Amygdala (tissue), 56 donors: Measurements from ENCODE around the gene ALDH1A2.
"Not testable (repeated sequence)": the region's sequence is repeated elsewhere in the genome, so short reads cannot be mapped to it uniquely, and the experiment has no call there.

ENCODE experiments used
- DNase-seq, 56 donors: peaks; one replicate each; lab custom pipeline; 2025; lab: John Stamatoyannopoulos, UW

The ALDH1A2 gene

DNA sequence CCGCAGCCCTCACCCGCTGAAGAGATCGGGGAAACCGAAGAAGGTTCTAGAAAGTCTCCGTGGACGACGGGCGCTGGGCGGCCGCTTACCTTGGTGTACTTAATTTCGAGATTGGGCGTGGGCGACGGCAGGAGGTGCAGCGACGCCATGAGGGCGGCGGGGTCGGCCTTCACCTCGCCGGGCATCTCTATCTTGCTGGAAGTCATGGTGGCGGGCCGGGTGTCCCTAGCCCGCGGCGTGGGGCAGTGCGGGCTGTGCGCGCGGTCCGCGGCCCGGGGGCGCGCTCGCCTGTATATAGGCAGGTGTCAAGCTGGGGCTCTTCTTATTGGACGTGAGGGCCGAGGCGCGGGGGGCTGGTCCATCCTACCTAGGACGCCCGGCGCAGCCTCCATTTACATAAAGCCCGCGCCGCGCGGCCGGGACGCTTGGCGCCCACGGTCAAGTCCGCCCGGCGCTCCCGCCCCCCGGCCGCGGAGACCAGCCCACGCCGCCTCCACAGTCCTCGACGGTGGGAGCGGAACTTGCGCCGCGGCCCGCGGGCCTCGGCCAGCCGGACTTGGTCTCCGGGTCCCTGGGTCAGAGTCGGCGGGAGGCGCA lies at the start of gene ALDH1A2:
TSS of gene ALDH1A2 (minus strand) at position 267 of the 597 bp plus-strand sequence. CDS start at position 206, 61 bp downstream.
- DNase-seq: no peak

DNA sequence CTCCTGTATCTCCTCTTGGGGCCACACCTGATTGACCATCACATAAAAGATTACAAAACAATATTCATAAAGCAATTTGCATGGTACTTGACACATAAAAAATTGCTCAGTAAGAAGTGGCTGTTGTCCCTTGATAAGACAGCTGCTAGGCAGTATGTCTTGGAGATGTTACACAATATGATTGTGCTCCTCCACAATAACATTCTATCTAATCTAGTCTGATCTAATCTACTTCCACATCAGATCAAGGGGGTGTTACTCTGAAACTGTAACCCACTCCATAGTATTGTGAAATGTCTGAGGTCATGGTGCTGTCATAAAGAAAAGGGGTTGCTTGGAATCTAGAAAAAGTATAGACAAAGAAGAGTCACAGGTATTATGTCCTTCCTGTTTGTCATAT lies 49.3 kb upstream of the ALDH1A2 start:
- DNase-seq: no peak

GRCh38 chr15:58114388-58114787 lies 48.9 kb upstream of the ALDH1A2 start:
- DNase-seq: no peak

DNA sequence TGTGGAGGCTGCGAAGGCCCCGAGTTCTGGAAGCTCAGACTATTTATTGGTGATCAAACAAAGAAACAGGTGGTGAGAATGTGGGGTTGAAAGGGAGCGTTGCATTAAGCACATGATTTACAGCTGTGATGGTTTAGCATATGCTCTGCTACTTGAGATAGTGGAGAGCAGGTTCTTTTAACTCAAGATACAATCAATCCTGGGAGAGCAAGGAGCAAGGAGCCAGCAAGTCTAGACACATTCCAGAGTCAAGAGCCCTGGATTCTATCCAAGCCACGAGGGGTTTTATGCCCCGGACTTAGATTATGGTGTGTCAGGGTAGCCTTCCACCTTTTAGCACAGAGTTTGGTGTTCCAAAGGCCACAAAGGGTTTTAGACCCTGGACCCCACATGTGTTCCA lies 47.8 kb upstream of the ALDH1A2 start:
- DNase-seq: not testable (repeated sequence)

GRCh38 chr15:58111718-58112104 lies 46.2 kb upstream of the ALDH1A2 start:
- DNase-seq: no peak

GRCh38 chr15:58110999-58111717 lies 45.6 kb upstream of the ALDH1A2 start:
- no peak for DNase-seq

- no peak for DNase-seq
These were observed 43.9 kb upstream of the ALDH1A2 start for GRCh38 chr15:58109419-58109818.

- no peak for DNase-seq
These were observed 42.6 kb upstream of the ALDH1A2 start for GRCh38 chr15:58108117-58108516.

GRCh38 chr15:58103482-58103881 lies 38.0 kb upstream of the ALDH1A2 start:
- DNase-seq: no peak

DNA sequence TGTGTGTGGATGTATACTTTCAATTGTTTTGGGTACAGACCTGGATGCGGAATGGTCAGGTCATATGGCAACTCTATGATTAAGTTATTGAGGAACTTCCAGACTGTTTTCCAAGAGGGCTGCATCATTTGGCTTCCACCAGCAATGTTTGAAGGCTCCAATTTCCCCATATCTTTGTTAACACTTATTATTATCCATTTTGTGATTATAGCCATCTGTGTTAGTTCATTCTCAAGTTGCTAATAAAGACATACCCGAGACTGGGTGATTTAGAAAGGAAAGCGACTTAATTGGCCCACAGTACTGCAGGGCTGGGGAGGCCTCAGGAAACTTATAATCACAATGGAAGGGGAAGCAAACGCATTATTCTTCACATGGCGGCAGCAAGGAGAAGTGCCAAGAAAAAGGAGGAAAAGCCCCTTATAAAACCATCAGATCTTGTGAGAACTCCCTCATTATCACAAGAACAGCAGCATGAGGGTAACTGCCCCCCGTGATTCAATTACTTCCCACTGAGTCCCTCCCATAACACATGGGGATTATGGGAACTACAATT lies 31.1 kb upstream of the ALDH1A2 start:
- DNase-seq: no peak

DNA sequence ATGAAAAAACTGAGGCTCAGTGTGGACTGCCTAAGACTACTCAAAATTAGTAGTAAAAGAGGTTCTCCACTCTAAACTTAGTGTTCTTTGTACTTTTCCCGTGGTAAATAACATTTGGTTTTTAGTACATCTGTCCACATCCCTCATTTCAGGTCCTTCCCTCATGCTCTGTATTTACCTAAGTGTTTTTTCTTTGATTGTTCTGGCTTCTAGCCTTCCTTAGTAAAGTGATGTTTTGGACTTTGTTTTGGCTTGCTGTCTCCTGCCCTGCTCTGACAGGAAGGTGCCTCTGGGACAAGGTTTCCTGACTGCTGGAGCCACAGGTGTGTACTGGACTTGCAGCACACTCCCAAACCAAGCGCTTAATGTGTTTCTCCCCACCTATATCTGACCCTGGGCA lies 29.9 kb upstream of the ALDH1A2 start:
- no peak for DNase-seq

DNA sequence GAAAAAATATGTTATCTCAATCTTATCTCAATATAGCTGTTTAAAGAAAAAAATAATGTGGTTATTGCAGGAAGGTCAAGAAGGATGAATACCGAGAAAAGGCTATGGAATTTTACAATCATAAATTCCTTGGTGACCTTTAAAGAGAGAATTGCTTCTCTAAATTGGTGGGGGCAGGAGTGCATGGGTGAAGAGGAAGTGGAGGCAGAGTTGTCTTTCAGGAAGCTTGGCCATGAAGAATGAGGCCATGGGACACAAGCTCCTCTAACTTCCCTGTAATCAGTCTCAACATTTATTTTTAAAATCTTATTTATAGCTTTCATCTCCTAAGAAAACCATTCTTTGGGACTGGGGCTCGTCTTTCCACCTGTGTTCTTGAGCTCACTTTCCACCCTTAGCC lies 22.4 kb upstream of the ALDH1A2 start:
- DNase-seq: no peak

DNA sequence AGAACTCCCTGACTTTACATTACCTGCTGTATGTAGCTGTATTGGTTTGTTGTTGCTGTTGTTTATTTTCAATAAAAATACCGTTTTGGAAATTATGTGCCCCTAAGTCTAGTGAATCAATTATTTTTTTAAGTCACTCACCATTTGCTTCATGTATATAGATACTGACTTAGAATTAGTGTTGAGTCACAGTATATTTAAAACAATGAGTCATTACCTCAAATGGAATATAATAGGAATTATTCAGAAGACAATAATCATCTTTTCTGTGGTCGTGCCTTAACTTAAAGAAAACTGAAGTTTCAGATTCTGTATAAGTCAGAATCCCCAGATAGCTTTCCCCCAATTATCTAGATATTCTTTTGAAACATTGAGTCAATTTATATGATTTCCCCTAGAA lies 21.0 kb upstream of the ALDH1A2 start:
- DNase-seq: no peak

DNA sequence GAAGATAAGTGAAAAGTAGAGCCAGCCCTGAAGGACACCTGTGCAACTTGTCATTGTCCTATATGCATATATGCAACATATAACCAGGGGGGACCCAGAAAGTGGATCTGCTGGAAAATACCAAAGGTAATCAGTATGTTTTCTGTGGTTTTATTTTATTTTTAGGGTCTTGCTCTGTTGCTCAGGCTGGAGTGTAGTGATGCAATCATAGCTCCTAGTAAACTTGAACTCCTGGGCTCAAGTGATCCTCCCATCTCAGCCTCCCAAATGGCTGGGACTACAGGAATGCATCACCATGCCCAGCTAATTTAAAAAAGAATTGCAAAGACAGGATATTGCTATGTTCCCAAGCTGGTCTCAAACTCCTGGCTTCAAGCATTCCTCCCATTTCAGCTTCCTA lies 18.0 kb upstream of the ALDH1A2 start:
- DNase-seq: no peak

DNA sequence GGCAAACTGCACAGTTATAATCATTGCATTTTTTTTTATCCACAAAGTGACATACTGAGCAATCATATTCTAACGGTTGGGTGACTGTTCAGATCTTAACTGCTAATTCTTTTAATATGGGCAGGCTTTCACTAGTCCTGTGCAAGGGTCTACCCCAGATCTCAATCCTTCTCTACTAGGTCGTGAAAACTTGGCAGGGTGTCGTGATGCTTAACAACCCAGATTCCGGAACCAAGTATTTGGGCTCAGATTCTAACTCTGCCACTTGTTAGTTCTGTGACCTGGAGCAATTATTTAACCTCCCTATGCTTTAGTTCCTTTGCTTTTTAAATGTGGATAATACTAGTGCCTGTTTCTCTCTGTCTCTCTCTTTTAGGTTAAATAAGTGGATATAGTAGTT lies 16.4 kb upstream of the ALDH1A2 start:
- DNase-seq: no peak

- DNase-seq: no peak
These were observed 15.9 kb upstream of the ALDH1A2 start for GRCh38 chr15:58081456-58081855.

- not testable (repeated sequence) for DNase-seq
These were observed 15.4 kb upstream of the ALDH1A2 start for GRCh38 chr15:58080959-58081358.

DNA sequence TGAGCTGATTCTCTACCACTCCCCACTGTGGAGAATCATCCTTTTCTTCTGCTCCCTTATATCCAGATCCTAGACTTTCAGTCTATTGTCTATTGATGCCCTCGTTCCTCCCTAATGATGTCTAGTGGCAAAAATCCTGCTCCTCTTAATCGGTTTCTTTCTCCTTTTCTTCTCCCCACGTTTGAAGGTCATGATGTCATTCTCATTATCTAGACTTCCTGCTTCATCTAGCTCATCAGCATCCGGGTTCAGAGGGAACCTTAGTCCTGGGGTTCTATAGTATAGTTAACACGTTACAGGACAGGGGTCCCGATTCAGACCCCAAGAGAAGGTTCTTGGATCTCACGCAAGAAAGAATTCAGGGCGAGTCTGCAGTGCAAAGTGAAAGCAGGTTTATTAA lies 14.9 kb upstream of the ALDH1A2 start:
- no peak for DNase-seq

GRCh38 chr15:58078591-58078990 lies 13.1 kb upstream of the ALDH1A2 start:
- no peak for DNase-seq

DNA sequence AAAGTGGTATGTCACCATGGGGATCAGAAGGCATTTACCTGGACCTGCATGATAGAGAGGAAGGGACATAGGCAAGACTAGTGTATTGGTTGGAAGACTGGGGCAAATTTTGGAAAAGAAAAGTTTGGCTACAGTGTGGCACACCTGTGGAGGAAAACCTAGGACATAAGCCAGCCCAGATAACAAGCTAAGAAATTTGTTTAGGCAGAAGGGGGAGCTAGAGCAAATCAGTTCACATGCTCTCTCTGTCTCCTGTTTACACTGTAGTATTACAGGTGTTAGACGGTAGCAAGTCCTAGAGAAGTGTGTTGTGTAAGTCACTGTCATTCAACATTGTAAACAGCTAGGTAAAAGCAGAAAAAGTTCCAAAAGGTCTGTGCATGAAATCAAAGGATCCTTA lies 11.9 kb upstream of the ALDH1A2 start:
- DNase-seq: no peak

- DNase-seq: no peak
These were observed 8.9 kb upstream of the ALDH1A2 start for GRCh38 chr15:58074452-58074851.

DNA sequence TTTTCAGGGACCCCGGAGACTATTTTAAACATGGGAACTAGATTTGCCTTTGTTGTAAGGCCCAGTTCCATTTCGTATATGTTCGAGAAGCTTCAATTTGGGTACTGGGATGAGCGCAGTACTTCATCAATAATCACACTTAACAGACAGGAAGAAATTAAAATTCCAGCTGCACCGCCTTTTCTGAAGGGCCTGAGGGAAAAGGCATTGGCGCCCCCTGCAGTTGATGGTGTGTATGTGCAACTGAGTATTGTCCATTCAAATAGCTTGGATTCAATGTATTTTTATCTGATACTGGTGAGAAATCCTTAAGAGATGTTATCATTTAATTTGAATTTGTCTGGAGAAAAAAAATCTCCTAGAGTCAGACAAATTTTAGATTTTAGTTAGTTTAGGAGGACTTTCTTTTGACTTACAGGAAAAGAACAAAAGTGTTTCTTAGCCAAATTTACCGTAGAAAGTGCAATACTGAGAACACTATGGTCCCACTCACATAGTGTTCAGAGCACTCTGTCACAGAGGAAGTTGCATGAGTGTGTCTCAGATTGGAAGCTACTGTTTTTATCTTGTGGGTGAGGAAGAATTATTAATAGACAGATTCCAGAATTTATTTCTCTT lies 5.4 kb upstream of the ALDH1A2 start:
- peak in 33 of 56 donors; percentile 6 to 77 (median 28) for DNase-seq
